DMS53 treated with DMSO at 0.1 percent for 48 hours (cell line): ENCODE data around the gene SFMBT1.

ENCODE experiments used
- DNase-seq: peaks from one replicate; lab custom pipeline; 2025; ENCODE audit not compliant: unreplicated experiment; lab: John Stamatoyannopoulos, UW

Gene SFMBT1

GRCh38 chr3:52998771-52999513 is 46.9 kb downstream of the SFMBT1 start:
- DNase-seq, result no peak

- DNase-seq, result no peak
Observed at GRCh38 chr3:52990637-52991036, 55.2 kb downstream of the SFMBT1 start.

GRCh38 chr3:52986938-52987337 is 58.9 kb downstream of the SFMBT1 start:
- no peak for DNase-seq

- no peak for DNase-seq
Observed at GRCh38 chr3:52986049-52986448, 59.8 kb downstream of the SFMBT1 start.

GRCh38 chr3:52983828-52984227 is 62.0 kb downstream of the SFMBT1 start:
- no peak for DNase-seq

- DNase-seq, result no peak
Observed at GRCh38 chr3:52983336-52983807, 62.5 kb downstream of the SFMBT1 start.

- DNase-seq, result no peak
Observed at GRCh38 chr3:52982839-52983238, 63.0 kb downstream of the SFMBT1 start.

- no peak for DNase-seq
Observed at GRCh38 chr3:52979190-52979983, 66.5 kb downstream of the SFMBT1 start.

- no peak for DNase-seq
Observed at GRCh38 chr3:52978109-52978754, 67.6 kb downstream of the SFMBT1 start.

- DNase-seq, result no peak
Observed at GRCh38 chr3:52973806-52974205, 72.1 kb downstream of the SFMBT1 start.

- no peak for DNase-seq
Observed at GRCh38 chr3:52971895-52972294, 74.0 kb downstream of the SFMBT1 start.

GRCh38 chr3:52967398-52967797 is 78.5 kb downstream of the SFMBT1 start:
- DNase-seq, result no peak

- no peak for DNase-seq
Observed at GRCh38 chr3:52962160-52962559, 83.7 kb downstream of the SFMBT1 start.

GRCh38 chr3:52959773-52960172 is 86.1 kb downstream of the SFMBT1 start:
- DNase-seq, result no peak

GRCh38 chr3:52939600-52939999 is 106.3 kb downstream of the SFMBT1 start:
- no peak for DNase-seq

GRCh38 chr3:52934630-52935530 is 111.0 kb downstream of the SFMBT1 start:
- peak; percentile 7 for DNase-seq

GRCh38 chr3:52931889-52932288 is 114.0 kb downstream of the SFMBT1 start:
- no peak for DNase-seq

- DNase-seq, result no peak
Observed at GRCh38 chr3:52931328-52931727, 114.5 kb downstream of the SFMBT1 start.

- no peak for DNase-seq
Observed at GRCh38 chr3:52930748-52931147, 115.1 kb downstream of the SFMBT1 start.

- DNase-seq, result no peak
Observed at GRCh38 chr3:52926554-52926953, 119.3 kb downstream of the SFMBT1 start.
